Measurements from ENCODE around the gene GTPBP10. TPM values are rescaled to one million over a fixed set of nuclear protein-coding genes. Genes with fewer than 3 reads are reported as not detected.
"Not testable (repeated sequence)": the region's sequence is repeated elsewhere in the genome, so short reads cannot be mapped to it uniquely, and the experiment has no call there.

Gene GTPBP10
- total RNA-seq, 1 donor from 2014 or later = 20.8 TPM

DNA sequence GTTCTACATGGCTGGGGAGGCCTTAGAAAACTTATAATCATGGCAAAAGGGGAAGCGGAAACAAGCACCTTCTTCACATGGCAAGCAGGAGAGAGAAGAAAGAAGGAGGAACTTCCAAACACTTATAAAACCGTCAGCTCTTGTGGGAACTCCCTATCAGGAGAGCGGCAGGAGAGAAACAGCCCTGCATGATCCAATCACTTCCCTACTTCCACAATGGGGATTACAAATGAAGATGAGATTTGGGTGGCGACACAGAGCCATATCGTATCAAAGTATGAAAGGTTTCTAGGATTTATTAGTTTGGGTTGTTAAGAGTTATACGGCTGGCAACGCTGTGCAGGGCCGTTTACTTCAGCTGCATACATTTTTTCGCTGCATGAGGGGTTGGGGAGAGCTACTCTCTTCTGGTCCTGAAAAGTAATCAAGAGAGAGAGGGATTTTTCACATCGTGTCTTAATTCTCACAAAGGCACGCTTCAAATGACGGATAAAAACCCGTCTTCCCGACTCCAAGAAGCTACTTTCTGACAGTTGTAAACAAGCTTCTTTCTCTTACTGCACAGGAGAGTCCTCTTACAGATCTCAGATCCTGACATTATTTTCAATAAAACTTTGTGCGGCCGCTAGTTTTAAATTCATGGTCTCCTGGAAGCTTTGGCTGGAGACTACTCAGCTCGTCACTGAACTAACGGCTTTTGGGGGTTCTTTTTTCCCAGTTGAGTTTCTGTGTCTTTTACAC, 751 bp upstream of the GTPBP10 start:
- no peak for DNase-seq (ENCODE audit: low spot score in 2 of 2, unreplicated experiment in 2 of 2)
- Mint-ChIP-seq H3K36me3 (no peaks in the 10 kb centered on the region), H3K4me1 (peaks cover 15% of the 10 kb centered on the region), H3K27ac (peak overlapping the region; percentile 98), H3K27me3 (ENCODE audit: low read depth) (no peaks in the 10 kb centered on the region), H3K9me3 (no peaks in the 10 kb centered on the region), H3K4me3 (peak overlapping the region; percentile 96)
- TF ChIP-seq, protein P1, sequence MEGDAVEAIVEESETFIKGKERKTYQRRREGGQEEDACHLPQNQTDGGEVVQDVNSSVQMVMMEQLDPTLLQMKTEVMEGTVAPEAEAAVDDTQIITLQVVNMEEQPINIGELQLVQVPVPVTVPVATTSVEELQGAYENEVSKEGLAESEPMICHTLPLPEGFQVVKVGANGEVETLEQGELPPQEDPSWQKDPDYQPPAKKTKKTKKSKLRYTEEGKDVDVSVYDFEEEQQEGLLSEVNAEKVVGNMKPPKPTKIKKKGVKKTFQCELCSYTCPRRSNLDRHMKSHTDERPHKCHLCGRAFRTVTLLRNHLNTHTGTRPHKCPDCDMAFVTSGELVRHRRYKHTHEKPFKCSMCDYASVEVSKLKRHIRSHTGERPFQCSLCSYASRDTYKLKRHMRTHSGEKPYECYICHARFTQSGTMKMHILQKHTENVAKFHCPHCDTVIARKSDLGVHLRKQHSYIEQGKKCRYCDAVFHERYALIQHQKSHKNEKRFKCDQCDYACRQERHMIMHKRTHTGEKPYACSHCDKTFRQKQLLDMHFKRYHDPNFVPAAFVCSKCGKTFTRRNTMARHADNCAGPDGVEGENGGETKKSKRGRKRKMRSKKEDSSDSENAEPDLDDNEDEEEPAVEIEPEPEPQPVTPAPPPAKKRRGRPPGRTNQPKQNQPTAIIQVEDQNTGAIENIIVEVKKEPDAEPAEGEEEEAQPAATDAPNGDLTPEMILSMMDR (IDR thresholded peaks at IDR 0.05; ENCODE audit: unreplicated experiment) = no peak

DNA sequence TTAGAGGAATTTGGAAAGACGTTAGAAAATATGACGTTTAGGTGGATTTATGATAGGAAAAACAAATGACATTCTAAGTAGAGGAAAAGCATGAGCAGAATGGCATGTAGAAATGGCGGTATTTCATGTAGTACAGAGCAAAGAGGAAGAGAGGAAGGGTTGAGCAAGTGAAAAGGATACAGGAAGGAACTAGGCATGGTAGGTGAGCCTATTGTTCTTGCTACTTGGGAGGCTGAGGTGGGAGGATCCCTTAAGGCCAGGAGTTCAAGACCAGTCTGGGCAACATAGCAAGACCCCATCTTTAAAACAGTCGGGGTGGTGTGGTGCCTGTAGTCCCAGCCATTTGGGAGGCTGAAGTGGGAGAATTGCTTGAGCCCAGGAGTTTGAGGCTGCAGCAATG, 1.2 kb downstream of the GTPBP10 start:
- Mint-ChIP-seq H3K27ac (peak overlapping the region; percentile 98), H3K9me3 (no peaks in the 10 kb centered on the region), H3K27me3 (ENCODE audit: low read depth) (no peaks in the 10 kb centered on the region), H3K4me1 (peaks cover 15% of the 10 kb centered on the region), H3K36me3 (peaks cover 2% of the 10 kb centered on the region), H3K4me3 (peak overlapping the region; percentile 96)
- no peak for DNase-seq (ENCODE audit: low spot score in 2 of 2, unreplicated experiment in 2 of 2)
- TF ChIP-seq, protein P1 (IDR thresholded peaks at IDR 0.05; ENCODE audit: unreplicated experiment) = no peak

DNA sequence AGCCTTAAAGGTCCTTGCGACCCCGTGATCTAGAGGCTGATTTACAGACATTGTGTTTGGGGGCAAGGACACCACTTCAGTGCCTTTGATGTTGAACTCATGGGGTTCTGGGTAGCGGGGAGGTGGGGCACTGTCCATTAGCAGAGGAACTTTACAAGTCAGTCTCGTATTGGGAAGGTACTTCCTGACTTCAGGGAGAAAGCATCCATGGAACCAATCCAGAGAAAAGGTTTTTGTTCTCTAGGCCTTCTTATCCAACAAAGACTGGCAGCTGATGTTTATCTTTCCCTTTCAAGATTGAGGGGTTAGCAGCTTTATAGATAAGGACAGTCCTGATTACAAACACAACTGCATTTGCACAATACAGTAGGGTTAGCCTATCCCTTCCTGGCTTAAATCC, 2.8 kb downstream of the GTPBP10 start:
- H3K9me3 Mint-ChIP-seq = no peaks in the 10 kb centered on the region
- H3K4me3 Mint-ChIP-seq = no peak overlapping the region
- peaks cover 2% of the 10 kb centered on the region for H3K36me3 Mint-ChIP-seq
- no peak overlapping the region for H3K27ac Mint-ChIP-seq
- no peaks in the 10 kb centered on the region for H3K27me3 Mint-ChIP-seq (ENCODE audit: low read depth)
- no peak for DNase-seq (ENCODE audit: low spot score in 2 of 2, unreplicated experiment in 2 of 2)
- peaks cover 15% of the 10 kb centered on the region for H3K4me1 Mint-ChIP-seq
- TF ChIP-seq, protein P1 (IDR thresholded peaks at IDR 0.05; ENCODE audit: unreplicated experiment) = no peak

DNA sequence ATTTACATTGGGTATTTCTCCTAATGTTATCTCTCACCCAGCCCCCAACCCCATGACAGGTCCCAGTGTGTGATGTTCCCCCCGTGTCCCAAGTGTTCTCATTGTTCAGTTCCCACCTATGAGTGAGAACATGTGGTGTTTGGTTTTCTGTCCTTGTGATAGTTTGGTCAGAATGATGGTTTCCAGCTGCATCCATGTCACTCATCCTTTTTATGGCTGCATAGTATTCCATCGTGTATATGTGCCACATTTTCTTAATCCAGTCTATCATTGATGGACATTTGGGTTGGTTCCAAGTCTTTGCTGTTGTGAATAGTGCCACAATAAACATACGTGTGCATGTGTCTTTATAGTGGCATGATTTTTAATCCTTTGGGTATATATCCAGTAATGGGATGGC, 3.5 kb downstream of the GTPBP10 start:
- peaks cover 14% of the 10 kb centered on the region for H3K4me1 Mint-ChIP-seq
- DNase-seq (ENCODE audit: low spot score in 2 of 2, unreplicated experiment in 2 of 2); H3K27ac Mint-ChIP-seq; H3K36me3 Mint-ChIP-seq; H3K4me3 Mint-ChIP-seq; H3K27me3 Mint-ChIP-seq (ENCODE audit: low read depth); H3K9me3 Mint-ChIP-seq: not testable (repeated sequence)

DNA sequence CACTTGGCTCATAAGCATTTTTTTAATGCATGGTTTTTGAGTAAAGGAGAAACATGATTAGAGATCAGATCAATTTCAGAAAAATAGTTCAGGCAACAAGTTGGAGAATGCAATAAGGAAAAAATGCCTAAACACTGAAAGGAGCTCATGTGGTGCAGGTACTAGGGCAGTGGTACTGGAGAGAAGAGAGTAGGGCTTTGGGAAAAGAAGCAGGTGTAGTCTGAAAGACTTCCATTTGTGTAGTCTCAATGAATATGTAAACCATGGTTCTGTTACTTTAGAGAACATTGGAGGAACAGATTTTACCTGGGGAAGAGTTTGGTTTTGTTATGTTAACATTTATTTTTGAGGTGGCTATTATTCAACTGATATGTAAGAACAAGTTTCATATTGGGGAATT, 5.5 kb downstream of the GTPBP10 start:
- Mint-ChIP-seq H3K4me3 (no peak overlapping the region), H3K27me3 (ENCODE audit: low read depth) (no peaks in the 10 kb centered on the region), H3K36me3 (peaks cover 14% of the 10 kb centered on the region), H3K4me1 (peaks cover 7% of the 10 kb centered on the region), H3K27ac (no peak overlapping the region), H3K9me3 (no peaks in the 10 kb centered on the region)
- DNase-seq (ENCODE audit: low spot score in 2 of 2, unreplicated experiment in 2 of 2) = no peak
- TF ChIP-seq, protein P1 (IDR thresholded peaks at IDR 0.05; ENCODE audit: unreplicated experiment) = no peak

DNA sequence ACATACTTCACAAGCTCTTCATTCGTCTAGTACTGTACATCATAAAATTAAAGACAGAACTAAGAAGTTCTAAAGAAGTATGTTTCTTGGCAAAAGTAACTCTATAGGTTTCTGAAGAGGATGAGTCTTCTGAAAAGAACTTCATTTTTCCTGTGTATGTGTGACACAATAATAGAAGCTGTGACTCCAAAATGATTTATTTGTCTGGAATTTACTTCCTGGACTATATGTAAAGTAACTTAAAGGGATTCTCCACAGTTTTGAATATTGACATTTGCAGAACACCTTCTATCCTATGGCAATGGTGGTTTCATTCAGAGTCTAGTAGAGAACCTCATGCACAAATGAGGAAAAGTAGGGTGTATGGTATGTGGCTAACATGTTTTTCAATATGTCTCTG, 36.9 kb downstream of the GTPBP10 start:
- H3K36me3 Mint-ChIP-seq = peaks cover 48% of the 10 kb centered on the region
- DNase-seq (ENCODE audit: low spot score in 2 of 2, unreplicated experiment in 2 of 2) = no peak

More for the DNA sequence above, 36.9 kb downstream of the GTPBP10 start:
- Mint-ChIP-seq H3K4me3 (no peak overlapping the region), H3K27me3 (ENCODE audit: low read depth) (no peaks in the 10 kb centered on the region), H3K27ac (no peak overlapping the region), H3K9me3 (peaks cover 22% of the 10 kb centered on the region), H3K4me1 (no peaks in the 10 kb centered on the region)
- TF ChIP-seq, protein P1 (IDR thresholded peaks at IDR 0.05; ENCODE audit: unreplicated experiment) = no peak

All from mesothelial cell of epicardium (in vitro differentiated cells).